ENCODE data around the gene MIS12. TPM values are rescaled to one million over a fixed set of nuclear protein-coding genes. Genes with fewer than 3 reads are reported as not detected.

Gene MIS12
- total and polyA plus RNA-seq, 2 of the 8 experiments (the other 6 are each of a cell fraction or from before 2014, with no cell fraction given) = 9.5 to 25.6 TPM

GRCh38 chr17:5480962-5481361 lies 5.4 kb upstream of the MIS12 start:
- ChIA-PET CTCF (ENCODE audit: partially characterized antibody) (no interaction called here), POLR2A (ENCODE audit: partially characterized antibody) (interaction anchor here (0.6 to 1.5 kb wide), 6 partner anchors 10 to 384 kb away, joined by 3 to 6 read pairs (median 4); partner anchors contain the start of gene DHX33)
- H3K36me3 ChIP-seq (ENCODE audit: control insufficient read depth in 2 of 4, insufficient read depth in 4 of 4, low read length in 3 of 4) = peaks cover 21 to 74% (median 46%) of the 10 kb centered on the region in 4 experiments

More at GRCh38 chr17:5480962-5481361, 5.4 kb upstream of the MIS12 start:
- Histone ChIP-seq H4K8ac (ENCODE audit: extremely low read depth, insufficient read depth, low read length) (no peak overlapping the region), H4K91ac (replicated peaks; ENCODE audit: insufficient read length, low read length) (no peak overlapping the region), H3K9ac (replicated peaks in 1 of 4; ENCODE audit: extremely low read depth in 1 of 4, low read depth in 3 of 4, low read length in 3 of 4) (no peak overlapping the region), H3K27me3 (replicated peaks in 1 of 4; ENCODE audit: control insufficient read depth in 3 of 4, extremely low read depth in 1 of 4, insufficient read depth in 3 of 4, low read length in 3 of 4) (no peaks in the 10 kb centered on the region), H4K20me1 (replicated peaks in 1 of 2; ENCODE audit: control insufficient read depth in 1 of 2, insufficient read depth in 2 of 2, low read length in 2 of 2) (peaks cover 2 to 4% of the 10 kb centered on the region in 2 experiments), H3K4ac (replicated peaks; ENCODE audit: insufficient read length, low read depth, low read length) (no peak overlapping the region), H3K27ac (ENCODE audit: low read depth, low read length) (no peak overlapping the region), H3K4me1 (replicated peaks in 1 of 4; ENCODE audit: control insufficient read depth in 3 of 4, insufficient read depth in 4 of 4, low read length in 3 of 4) (no peaks in the 10 kb centered on the region), H3K18ac (ENCODE audit: extremely low read depth, low read length) (no peak overlapping the region), H2BK120ac (replicated peaks; ENCODE audit: low read depth, low read length) (no peak overlapping the region), H2BK5ac (ENCODE audit: low read depth, low read length) (no peak overlapping the region), H2BK12ac (ENCODE audit: low read depth, low read length) (no peak overlapping the region), H4K5ac (ENCODE audit: insufficient read length, low read depth, low read length) (no peak overlapping the region), H3K56ac (replicated peaks; ENCODE audit: insufficient read length, low read depth, low read length) (no peak overlapping the region), H2AK5ac (ENCODE audit: low read depth, low read length) (no peak overlapping the region), H3K4me3 (ENCODE audit: extremely low read depth in 1 of 4, insufficient read depth in 2 of 4, low read depth in 3 of 4, low read length in 4 of 4) (no peak overlapping the region), H3K23me2 (ENCODE audit: low read depth, low read length) (0 out of 2 replicates have a peak, but pooled peaks cover 3% of the 10 kb centered on the region), H3K14ac (ENCODE audit: insufficient read length) (no peak overlapping the region), H2BK15ac (ENCODE audit: low read length) (no peak overlapping the region), H3K23ac (ENCODE audit: insufficient read length) (no peak overlapping the region), H2BK20ac (ENCODE audit: low read length) (no peak overlapping the region), H3K79me1 (ENCODE audit: low read depth, low read length) (peaks cover 7% of the 10 kb centered on the region; the same call in 1 of the 2 replicates), H3K79me2 (ENCODE audit: control insufficient read depth in 1 of 2, insufficient read depth in 2 of 2, low read length in 2 of 2) (peaks cover 8 to 50% of the 10 kb centered on the region in 2 experiments), H3K4me2 (ENCODE audit: insufficient read depth in 1 of 2, low read depth in 2 of 2, low read length in 2 of 2) (no peak overlapping the region), H3K9me3 (ENCODE audit: insufficient read depth in 2 of 2, low read depth in 1 of 2, low read length in 1 of 2) (no peaks in the 10 kb centered on the region), H2AFZ (ENCODE audit: low read length) (no peak overlapping the region)
- WGBS, 2 experiments (ENCODE audit: extremely low coverage in 1 of 2, insufficient coverage in 1 of 2, insufficient read length in 1 of 2, insufficient replicate concordance in 2 of 2, low coverage in 1 of 2, low lambda C conversion rate in 2 of 2, missing lambda C conversion rate in 1 of 2) = 96% methylated on average over 6 of the region's 6 CpGs; no CpG with 5 or more reads in 1 of the 2 experiments
- TF ChIP-seq RNF2 (IDR thresholded peaks at IDR 0.05; ENCODE audit: borderline replicate concordance, low read depth, low read length, missing control alignments, poor library complexity, severe bottlenecking) = no peak
- TF ChIP-seq SAP30 (IDR thresholded peaks at IDR 0.05; ENCODE audit: insufficient read depth, insufficient replicate concordance, low read length) = no peak
- no peak for TF ChIP-seq TBP (IDR thresholded peaks at IDR 0.05; ENCODE audit: low read depth, low read length)
- no peak for TF ChIP-seq HDAC2 (IDR thresholded peaks at IDR 0.05; ENCODE audit: borderline replicate concordance in 1 of 2, low read depth in 2 of 2, low read length in 2 of 2)
- no peak for TF ChIP-seq RAD21 (IDR thresholded peaks at IDR 0.05 in 1 of 2, conservative IDR thresholded peaks at IDR 0.05 in 1 of 2; ENCODE audit: low read depth in 2 of 2, low read length in 2 of 2)
- DNase-seq (ENCODE audit: low read depth in 1 of 2, low spot score in 2 of 2) (no peak), FAIRE-seq (no peak)
